Type B pancreatic cell (in vitro differentiated cells): Measurements from ENCODE around the gene USP14. TPM values are rescaled to one million over a fixed set of nuclear protein-coding genes. Genes with fewer than 3 reads are reported as not detected.

Experiments
- DNase-seq: peaks from one replicate; pipeline ENCODE4 v3.0.0; 2021; ENCODE audit warnings: mixed read lengths; ENCODE audit not compliant: unreplicated experiment; ENCODE audit errors: extremely low spot score
- H3K27ac Mint-ChIP-seq: 2 replicates; pipeline ENCODE4 v1.8.0; 2021; ENCODE audit warnings: mild to moderate bottlenecking, mixed read lengths
- H3K27me3 Mint-ChIP-seq: 2 replicates; pipeline ENCODE4 v1.8.0; 2021; ENCODE audit warnings: mixed read lengths
- H3K36me3 Mint-ChIP-seq: 2 replicates; pipeline ENCODE4 v1.8.0; 2021; ENCODE audit warnings: mixed read lengths
- H3K4me1 Mint-ChIP-seq: one replicate; pipeline ENCODE4 v1.8.0; 2021; ENCODE audit warnings: mixed read lengths; ENCODE audit not compliant: unreplicated experiment
- H3K4me3 Mint-ChIP-seq: 2 replicates; pipeline ENCODE4 v1.8.0; 2021; ENCODE audit warnings: mild to moderate bottlenecking, mixed read lengths
- H3K9me3 Mint-ChIP-seq: 2 replicates; pipeline ENCODE4 v1.8.0; 2021; ENCODE audit warnings: mixed read lengths
- total RNA-seq: library from RNA; stranded (reverse); gene quantifications from 2 replicates; pipeline ENCODE4 v1.2.1, GENCODE V29; 2021; ENCODE audit warnings: low replicate concordance
- TF ChIP-seq, protein P1 (sequence below): fragments of 200-600 bp; sonication (generic); conservative IDR thresholded peaks from 2 replicates; pipeline ENCODE4 v1.5.0; 2021; ENCODE audit warnings: antibody characterized with exemption, mild to moderate bottlenecking

The USP14 gene
- total RNA-seq, 1 donor from 2014 or later, result 59.5 TPM

DNA sequence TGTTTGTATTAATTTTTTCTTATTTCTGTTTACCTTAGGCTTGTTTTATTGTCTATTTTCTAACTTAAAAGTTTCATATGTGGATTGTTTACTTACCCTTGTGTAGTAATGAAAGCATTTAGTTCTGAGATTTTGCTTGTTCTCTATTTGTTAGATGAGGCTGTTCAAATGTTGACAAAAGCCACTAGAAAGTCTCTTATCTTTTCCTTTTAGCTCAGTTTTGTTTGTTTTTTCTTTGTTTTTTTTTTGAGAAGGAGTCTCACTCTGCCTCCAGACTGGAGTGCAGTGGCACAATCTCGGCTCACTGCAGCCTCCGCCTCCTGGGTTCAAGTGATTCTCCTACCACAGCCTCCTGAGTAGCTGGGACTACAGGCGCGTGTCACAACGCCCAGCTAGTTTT, 30.9 kb downstream of the USP14 start:
- Mint-ChIP-seq H3K27me3 (no peaks in the 10 kb centered on the region), H3K4me1 (no peaks in the 10 kb centered on the region), H3K36me3 (peaks cover 8% of the 10 kb centered on the region), H3K27ac (no peak overlapping the region), H3K9me3 (no peaks in the 10 kb centered on the region), H3K4me3 (no peak overlapping the region)
- no peak for DNase-seq
- TF ChIP-seq, protein P1, sequence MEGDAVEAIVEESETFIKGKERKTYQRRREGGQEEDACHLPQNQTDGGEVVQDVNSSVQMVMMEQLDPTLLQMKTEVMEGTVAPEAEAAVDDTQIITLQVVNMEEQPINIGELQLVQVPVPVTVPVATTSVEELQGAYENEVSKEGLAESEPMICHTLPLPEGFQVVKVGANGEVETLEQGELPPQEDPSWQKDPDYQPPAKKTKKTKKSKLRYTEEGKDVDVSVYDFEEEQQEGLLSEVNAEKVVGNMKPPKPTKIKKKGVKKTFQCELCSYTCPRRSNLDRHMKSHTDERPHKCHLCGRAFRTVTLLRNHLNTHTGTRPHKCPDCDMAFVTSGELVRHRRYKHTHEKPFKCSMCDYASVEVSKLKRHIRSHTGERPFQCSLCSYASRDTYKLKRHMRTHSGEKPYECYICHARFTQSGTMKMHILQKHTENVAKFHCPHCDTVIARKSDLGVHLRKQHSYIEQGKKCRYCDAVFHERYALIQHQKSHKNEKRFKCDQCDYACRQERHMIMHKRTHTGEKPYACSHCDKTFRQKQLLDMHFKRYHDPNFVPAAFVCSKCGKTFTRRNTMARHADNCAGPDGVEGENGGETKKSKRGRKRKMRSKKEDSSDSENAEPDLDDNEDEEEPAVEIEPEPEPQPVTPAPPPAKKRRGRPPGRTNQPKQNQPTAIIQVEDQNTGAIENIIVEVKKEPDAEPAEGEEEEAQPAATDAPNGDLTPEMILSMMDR, result no peak

DNA sequence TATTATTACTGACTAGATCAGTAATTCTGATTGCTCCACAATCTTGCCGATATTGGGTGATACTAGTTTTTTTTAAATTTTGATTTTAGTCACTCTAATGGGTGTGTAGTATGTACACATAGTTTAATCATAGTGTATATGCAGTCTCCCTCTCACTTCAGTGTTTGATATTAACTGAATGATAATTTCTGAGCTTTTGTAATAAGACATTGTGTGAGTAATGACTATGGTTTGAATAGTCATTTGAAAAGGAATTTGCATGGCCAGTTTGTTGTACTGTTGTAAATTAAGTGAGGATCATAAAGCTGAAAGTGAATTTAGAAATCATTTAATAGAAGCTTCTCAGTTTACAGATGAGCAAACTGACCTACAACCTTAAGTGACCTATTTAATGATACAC, 33.4 kb downstream of the USP14 start:
- H3K9me3 Mint-ChIP-seq, result no peaks in the 10 kb centered on the region
- H3K4me3 Mint-ChIP-seq, result no peak overlapping the region
- DNase-seq, result no peak
- TF ChIP-seq, protein P1, result no peak
- H3K36me3 Mint-ChIP-seq, result peaks cover 14% of the 10 kb centered on the region
- H3K4me1 Mint-ChIP-seq, result no peaks in the 10 kb centered on the region
- H3K27ac Mint-ChIP-seq, result no peak overlapping the region
- no peaks in the 10 kb centered on the region for H3K27me3 Mint-ChIP-seq

DNA sequence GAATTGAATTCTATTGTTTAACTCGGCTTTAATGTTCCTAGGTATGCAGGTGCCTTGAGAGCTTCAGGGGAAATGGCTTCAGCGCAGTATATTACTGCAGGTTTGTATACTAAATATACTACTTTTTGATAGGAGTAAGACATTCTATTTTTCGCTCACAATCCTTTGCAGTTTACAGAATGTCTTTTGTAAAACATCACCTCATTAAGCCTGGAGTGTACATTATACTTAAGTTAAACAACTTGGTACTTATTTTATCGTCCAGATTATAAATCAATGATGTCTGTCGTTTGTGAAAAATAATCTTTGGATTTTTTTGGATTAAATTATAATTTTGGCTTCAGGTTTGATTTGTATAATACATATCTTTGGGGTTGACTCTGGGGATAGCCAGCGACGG, 34.4 kb downstream of the USP14 start:
- Mint-ChIP-seq H3K36me3 (peaks cover 21% of the 10 kb centered on the region), H3K27me3 (no peaks in the 10 kb centered on the region), H3K4me3 (no peak overlapping the region), H3K4me1 (no peaks in the 10 kb centered on the region), H3K9me3 (no peaks in the 10 kb centered on the region), H3K27ac (no peak overlapping the region)
- TF ChIP-seq, protein P1, result no peak
- DNase-seq, result no peak

DNA sequence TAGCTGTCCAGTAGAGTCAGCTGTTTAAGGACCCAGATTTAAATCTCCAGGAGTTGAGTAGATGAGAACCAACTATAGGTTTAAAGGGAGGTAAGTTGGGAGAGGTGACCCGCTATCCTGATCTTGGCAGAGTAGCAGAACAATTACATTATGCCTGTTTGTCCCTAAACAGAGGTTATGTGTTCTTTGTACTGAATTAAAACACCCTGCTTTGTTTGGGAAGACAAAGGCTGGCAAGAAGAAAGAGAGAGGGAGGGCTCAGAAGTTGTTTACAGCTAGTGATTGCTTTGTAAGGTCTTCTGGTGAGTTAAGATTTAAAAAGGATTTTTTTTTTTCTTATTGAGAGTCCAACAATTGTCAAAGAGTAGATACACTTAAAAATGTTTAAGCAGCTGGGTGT, 37.3 kb downstream of the USP14 start:
- Mint-ChIP-seq H3K9me3 (no peaks in the 10 kb centered on the region), H3K27ac (no peak overlapping the region)

GRCh38 chr18:199214-199613, 40.9 kb downstream of the USP14 start:
- Mint-ChIP-seq H3K9me3 (no peaks in the 10 kb centered on the region), H3K36me3 (peaks cover 26% of the 10 kb centered on the region), H3K27ac (no peak overlapping the region), H3K4me3 (no peak overlapping the region), H3K27me3 (no peaks in the 10 kb centered on the region), H3K4me1 (no peaks in the 10 kb centered on the region)
- DNase-seq, result no peak
- TF ChIP-seq, protein P1, result no peak

More for the DNA sequence above, 37.3 kb downstream of the USP14 start:
- TF ChIP-seq, protein P1, result no peak
- no peaks in the 10 kb centered on the region for H3K4me1 Mint-ChIP-seq
- no peak overlapping the region for H3K4me3 Mint-ChIP-seq
- H3K36me3 Mint-ChIP-seq, result peaks cover 29% of the 10 kb centered on the region
- no peaks in the 10 kb centered on the region for H3K27me3 Mint-ChIP-seq
- no peak for DNase-seq

- Mint-ChIP-seq H3K36me3 (peaks cover 30% of the 10 kb centered on the region), H3K4me3 (no peak overlapping the region), H3K4me1 (no peaks in the 10 kb centered on the region), H3K9me3 (no peaks in the 10 kb centered on the region), H3K27me3 (no peaks in the 10 kb centered on the region), H3K27ac (no peak overlapping the region)
- DNase-seq, result no peak
- TF ChIP-seq, protein P1, result no peak
Measured at GRCh38 chr18:199768-200167, 41.4 kb downstream of the USP14 start.
